GM12878 (cell line): ENCODE results near the gene SATB2.

Source experiments
- CHD1 ChIP-seq: IDR thresholded peaks from 2 replicates; pipeline ENCODE4 v1.6.1; 2012; ENCODE audit warnings: low read depth, low read length, improper control_type of control experiment
- CTCF ChIP-seq, 3 experiments: IDR thresholded peaks in 2 of 3; conservative IDR thresholded peaks in 1 of 3; 2 replicates each; pipeline ENCODE4 v1.5.1; 2011; ENCODE audit warnings: low read depth in 3 of 3, low read length in 3 of 3, mild to moderate bottlenecking in 3 of 3, control low read depth in 2 of 3, moderate library complexity in 2 of 3, inconsistent platforms in 1 of 3, mixed read lengths in 1 of 3; ENCODE audit not compliant: control insufficient read depth in 2 of 3, insufficient read depth in 1 of 3; ENCODE audit errors: extremely low read depth in 1 of 3
- EP300 ChIP-seq, 2 experiments: fragments of 150-350 bp in 1 of 2; IDR thresholded peaks; 2 replicates each; pipeline ENCODE4 v1.6.1; 2011 to 2012; ENCODE audit warnings: low read depth in 2 of 2, low read length in 2 of 2, borderline replicate concordance in 1 of 2, improper control_type of control experiment in 1 of 2, inconsistent platforms in 1 of 2; ENCODE audit not compliant: control insufficient read depth in 1 of 2
- HDAC2 ChIP-seq: fragments of 200-600 bp; sonication (generic); IDR thresholded peaks from 2 replicates; pipeline ENCODE4 v1.6.1; 2017
- POLR2A ChIP-seq: IDR thresholded peaks from 2 replicates; pipeline ENCODE4 v1.6.1; 2011; ENCODE audit warnings: low read depth, mild to moderate bottlenecking, low read length
- RAD21 ChIP-seq: IDR thresholded peaks from 2 replicates; pipeline ENCODE4 v1.6.1; 2011; ENCODE audit warnings: mild to moderate bottlenecking, low read depth, low read length, moderate library complexity; ENCODE audit not compliant: insufficient read depth
- REST ChIP-seq: IDR thresholded peaks from 2 replicates; pipeline ENCODE4 v1.6.1; 2012; ENCODE audit warnings: mild to moderate bottlenecking, low read depth, low read length
- TF ChIP-seq, protein P1 (sequence below): IDR thresholded peaks from 2 replicates; pipeline ENCODE4 v1.6.1; 2012; ENCODE audit warnings: low read length, inconsistent platforms
- TF ChIP-seq, protein P2 (sequence below): fragments of 450-650 bp; IDR thresholded peaks from 2 replicates; pipeline ENCODE4 v1.6.1; 2016; ENCODE audit warnings: mild to moderate bottlenecking
- TF ChIP-seq, protein P3 (sequence below): IDR thresholded peaks from 2 replicates; pipeline ENCODE4 v1.6.1; 2011; ENCODE audit warnings: mild to moderate bottlenecking, low read depth, low read length, moderate library complexity; ENCODE audit not compliant: insufficient replicate concordance

GRCh38 chr2:199456383-199457146 lies 1.2 kb downstream of the SATB2 start:
- TF ChIP-seq, protein P1, sequence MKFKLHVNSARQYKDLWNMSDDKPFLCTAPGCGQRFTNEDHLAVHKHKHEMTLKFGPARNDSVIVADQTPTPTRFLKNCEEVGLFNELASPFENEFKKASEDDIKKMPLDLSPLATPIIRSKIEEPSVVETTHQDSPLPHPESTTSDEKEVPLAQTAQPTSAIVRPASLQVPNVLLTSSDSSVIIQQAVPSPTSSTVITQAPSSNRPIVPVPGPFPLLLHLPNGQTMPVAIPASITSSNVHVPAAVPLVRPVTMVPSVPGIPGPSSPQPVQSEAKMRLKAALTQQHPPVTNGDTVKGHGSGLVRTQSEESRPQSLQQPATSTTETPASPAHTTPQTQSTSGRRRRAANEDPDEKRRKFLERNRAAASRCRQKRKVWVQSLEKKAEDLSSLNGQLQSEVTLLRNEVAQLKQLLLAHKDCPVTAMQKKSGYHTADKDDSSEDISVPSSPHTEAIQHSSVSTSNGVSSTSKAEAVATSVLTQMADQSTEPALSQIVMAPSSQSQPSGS: no peak
- TF ChIP-seq HDAC2 (no peak), CTCF (IDR thresholded peaks at IDR 0.05 in 2 of 3, conservative IDR thresholded peaks at IDR 0.05 in 1 of 3; ENCODE audit: control insufficient read depth in 2 of 3, extremely low read depth in 1 of 3, insufficient read depth in 1 of 3, low read depth in 3 of 3, low read length in 3 of 3) (no peak), POLR2A (no peak), RAD21 (no peak), EP300 (IDR thresholded peaks at IDR 0.05; ENCODE audit: borderline replicate concordance in 1 of 2, control insufficient read depth in 1 of 2, low read depth in 2 of 2, low read length in 2 of 2) (no peak), CHD1 (no peak), REST (no peak)
- TF ChIP-seq, protein P2, sequence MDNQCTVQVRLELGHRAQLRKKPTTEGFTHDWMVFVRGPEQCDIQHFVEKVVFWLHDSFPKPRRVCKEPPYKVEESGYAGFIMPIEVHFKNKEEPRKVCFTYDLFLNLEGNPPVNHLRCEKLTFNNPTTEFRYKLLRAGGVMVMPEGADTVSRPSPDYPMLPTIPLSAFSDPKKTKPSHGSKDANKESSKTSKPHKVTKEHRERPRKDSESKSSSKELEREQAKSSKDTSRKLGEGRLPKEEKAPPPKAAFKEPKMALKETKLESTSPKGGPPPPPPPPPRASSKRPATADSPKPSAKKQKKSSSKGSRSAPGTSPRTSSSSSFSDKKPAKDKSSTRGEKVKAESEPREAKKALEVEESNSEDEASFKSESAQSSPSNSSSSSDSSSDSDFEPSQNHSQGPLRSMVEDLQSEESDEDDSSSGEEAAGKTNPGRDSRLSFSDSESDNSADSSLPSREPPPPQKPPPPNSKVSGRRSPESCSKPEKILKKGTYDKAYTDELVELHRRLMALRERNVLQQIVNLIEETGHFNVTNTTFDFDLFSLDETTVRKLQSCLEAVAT: no peak
- TF ChIP-seq, protein P3, sequence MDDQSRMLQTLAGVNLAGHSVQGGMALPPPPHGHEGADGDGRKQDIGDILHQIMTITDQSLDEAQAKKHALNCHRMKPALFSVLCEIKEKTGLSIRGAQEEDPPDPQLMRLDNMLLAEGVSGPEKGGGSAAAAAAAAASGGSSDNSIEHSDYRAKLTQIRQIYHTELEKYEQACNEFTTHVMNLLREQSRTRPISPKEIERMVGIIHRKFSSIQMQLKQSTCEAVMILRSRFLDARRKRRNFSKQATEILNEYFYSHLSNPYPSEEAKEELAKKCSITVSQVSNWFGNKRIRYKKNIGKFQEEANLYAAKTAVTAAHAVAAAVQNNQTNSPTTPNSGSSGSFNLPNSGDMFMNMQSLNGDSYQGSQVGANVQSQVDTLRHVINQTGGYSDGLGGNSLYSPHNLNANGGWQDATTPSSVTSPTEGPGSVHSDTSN: no peak
